Erythroblast (primary cell): Measurements from ENCODE around the gene CFAP52.

Source experiments
- GATA1 ChIP-seq: IDR thresholded peaks from 2 replicates; pipeline ENCODE4 v1.6.1; 2011; ENCODE audit warnings: low read depth, mild to moderate bottlenecking, control low read depth, low read length, moderate library complexity
- POLR2A ChIP-seq: IDR thresholded peaks from 2 replicates; pipeline ENCODE4 v1.6.1; 2011; ENCODE audit warnings: mild to moderate bottlenecking, low read length

- no peak for TF ChIP-seq POLR2A
- TF ChIP-seq GATA1: no peak
Measured at GRCh38 chr17:9536061-9536460, 40.4 kb upstream of the CFAP52 start.
